Stimulated activated CD4-positive, alpha-beta T cell treated with anti-CD3 and anti-CD28 coated beads, Interleukin-2, amount 100 ng/mL, for 48 hours (primary cell): Measurements from ENCODE around the gene UVRAG.
"Not testable (repeated sequence)": the region's sequence is repeated elsewhere in the genome, so short reads cannot be mapped to it uniquely, and the experiment has no call there.

ENCODE experiments used
- DNase-seq, 2 donors: peaks; one replicate each; pipeline ENCODE4 v3.0.0-alpha.2; 2020

Gene UVRAG

DNA sequence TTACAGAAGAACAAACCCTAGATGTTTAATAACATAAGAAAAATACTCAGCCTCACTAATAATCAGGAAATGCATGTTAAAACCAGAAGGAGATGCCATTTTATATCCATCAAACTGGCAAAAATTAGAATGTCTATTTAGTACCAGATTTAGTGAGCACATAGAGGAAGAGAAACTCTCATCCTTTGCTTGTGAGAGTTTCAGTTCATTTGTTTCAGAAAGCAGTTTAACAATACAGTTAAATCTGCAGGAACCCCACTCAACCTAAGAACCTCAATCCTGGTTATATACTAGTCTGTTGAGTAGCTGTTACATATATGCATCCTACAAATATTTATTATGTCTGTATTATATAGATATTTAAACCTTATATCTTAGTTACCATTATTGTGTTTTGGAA lies 218.7 kb downstream of the UVRAG start:
- DNase-seq, result no peak

DNA sequence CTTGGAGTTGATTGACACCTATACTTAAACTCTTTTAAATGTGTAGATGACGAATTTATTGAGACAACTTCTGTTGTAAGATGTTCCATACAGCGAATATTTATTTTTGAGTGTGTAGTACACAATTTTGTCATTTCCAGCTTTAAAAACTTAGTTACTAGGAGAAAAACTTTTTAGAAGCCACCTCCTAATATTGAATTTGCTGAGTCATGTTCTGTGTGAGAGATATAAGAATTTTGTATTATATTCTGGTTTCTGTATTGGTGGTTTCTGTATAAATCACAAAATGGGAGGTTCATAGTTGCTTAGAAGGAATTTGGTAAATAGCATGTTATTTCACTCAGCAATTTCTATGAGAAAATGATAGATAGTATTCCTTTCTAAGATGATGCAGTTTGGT lies 220.0 kb downstream of the UVRAG start:
- no peak for DNase-seq

DNA sequence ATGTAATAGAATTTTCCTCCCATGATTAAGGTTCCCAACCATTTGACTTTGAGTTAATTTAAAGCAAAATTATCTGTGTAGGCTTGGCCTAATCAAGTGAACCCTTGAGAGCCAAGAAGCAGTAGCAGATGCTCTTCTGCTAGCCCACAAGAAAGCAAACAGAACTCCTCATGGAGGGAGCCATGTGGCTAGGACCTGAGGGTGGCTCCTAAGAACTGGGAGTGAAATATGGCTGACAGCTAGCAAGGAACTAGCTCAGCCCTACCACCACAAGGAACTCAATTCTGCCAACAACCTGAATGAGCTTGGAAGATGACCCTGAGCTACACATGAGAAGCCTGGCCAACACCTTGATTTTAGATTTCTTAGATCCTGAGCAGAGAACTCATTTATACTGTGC lies 223.6 kb downstream of the UVRAG start:
- no peak for DNase-seq

DNA sequence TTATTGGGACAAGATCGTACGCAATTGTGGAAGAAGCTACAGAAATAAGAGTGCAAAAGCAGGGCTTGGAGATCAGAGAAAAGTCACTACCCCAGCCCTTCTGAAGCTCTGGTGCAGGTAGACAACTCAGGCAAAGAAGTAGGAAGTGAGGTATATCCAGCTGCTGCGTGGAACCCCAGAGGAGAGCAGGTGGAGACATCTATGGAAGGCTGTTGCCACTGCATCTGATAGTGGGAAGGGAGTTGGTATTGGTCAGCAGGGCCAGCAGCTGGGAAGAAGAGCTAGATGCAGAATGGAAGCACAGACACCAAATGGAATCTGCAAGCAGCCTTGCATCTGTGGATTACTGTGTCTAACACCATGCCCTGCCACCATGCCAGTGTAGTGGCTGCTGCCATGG lies 226.2 kb downstream of the UVRAG start:
- no peak for DNase-seq

DNA sequence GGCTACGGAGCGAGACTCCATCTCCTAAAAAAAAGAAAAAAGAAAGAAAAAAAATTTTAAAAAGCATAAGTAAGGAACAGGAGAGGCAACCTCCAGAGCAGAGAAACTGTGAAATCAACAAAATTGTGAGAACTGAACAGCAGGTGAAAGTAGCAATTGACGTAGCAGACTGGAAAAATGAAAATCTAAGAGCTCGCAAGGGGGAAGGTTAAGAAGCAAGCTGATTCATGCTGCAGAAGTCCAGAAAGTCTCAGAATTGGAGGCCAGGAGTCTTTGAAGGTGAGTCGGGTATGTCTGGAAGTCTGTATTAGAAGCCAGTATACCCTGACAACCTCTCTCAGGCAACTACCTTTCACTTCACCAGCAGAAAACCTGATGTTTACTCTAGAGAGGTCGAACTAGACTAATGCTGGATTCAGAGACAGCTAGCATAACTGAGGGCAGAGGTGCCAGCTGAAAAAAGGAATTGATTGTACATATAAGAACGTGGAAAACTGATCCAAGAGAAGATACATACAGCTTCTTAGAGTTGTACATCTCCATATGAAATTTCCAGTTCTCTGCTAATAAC lies 229.8 kb downstream of the UVRAG start:
- DNase-seq, result no peak

DNA sequence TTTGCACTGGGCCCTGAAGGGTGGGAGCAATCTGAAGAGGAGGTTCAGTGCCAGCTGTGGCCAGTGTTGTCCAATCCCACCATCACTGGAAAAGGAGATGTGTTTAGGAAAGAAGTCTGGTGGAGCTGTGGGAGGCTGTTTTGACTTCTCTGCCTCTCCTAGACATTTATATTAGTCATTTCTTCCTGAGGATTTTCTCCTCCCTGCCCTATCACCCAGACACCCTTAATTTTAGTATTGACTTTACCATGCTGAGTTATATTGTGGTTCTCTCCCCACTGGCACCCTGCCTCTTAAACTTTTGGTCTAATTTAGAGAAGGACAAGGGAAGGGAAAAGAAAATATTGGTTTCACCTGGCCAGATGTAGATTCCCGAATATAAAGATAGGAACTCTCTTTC lies 232.2 kb downstream of the UVRAG start:
- DNase-seq, result no peak

DNA sequence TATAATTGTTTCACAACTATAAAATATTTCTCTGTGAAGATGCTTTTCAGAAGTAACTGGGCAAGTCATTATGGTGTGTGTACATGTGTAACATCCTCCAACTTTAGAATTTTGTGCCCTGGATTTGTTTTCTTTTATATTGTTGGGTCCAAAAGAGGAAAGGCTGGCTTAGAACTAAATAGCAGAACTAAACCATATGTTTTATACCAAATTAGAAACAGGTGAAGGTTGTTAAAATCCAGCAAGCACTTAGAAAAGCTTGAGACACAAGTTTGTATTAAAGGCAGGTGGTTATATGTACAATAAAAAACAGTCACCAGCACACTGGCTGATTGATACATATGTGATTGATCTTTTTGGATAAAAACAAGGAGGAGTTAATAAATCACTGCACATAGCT lies 232.8 kb downstream of the UVRAG start:
- no peak for DNase-seq

DNA sequence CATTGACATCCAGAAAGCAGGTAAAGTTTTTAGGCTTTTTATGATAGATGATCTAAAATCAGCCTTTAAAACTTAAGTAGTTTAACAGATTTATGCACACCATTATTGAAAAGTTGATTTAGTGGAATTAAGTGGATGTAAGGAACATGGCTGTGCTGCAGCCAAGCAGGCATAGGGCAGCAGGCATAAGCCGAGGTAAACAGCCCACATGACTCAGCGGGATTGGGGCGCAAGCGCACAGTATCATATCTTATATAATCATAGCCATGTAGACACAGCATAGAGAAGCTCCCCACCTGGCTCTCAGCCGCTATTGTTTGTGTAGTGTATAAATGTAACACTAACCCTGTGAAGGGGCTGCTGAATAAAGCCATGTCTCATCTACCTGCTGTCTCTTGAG lies 233.8 kb downstream of the UVRAG start:
- DNase-seq, result no peak

DNA sequence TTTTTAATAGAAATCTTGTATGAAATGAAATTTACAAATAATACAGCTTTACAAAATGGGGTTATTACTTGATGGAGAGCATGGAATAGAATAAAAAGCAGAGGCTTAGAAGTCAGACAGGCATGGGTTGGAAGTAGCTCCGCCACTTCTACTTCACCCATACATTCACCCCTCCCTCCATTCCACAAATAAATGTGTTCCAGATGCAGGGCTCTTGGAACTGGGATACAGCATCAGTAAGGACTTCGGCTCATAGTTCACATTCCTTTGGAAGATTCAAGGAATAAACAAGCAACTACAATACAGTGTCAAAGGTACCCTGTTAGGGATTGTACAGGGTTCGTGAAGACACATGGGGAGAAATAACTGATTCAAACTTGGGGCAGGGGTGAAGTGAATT lies 234.5 kb downstream of the UVRAG start:
- no peak for DNase-seq

DNA sequence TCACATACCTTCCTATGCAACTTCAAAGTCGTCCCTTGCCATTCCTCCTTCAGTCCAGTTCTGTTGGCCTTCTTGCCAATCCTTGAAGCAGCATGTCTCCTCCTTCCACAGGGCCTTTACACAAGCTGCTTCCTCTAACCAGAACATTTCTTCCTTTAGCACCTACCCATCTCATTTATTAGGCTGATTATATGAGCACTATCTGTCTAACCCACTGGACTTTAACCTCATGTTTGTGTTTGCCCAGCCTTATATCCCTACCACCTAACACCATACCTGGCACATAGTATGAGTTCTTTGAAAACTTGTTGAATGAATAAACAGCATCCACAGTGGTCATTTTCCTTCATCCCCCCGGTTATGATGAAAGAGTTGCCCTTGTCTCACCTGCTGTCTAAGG lies 236.9 kb downstream of the UVRAG start:
- DNase-seq, result no peak

DNA sequence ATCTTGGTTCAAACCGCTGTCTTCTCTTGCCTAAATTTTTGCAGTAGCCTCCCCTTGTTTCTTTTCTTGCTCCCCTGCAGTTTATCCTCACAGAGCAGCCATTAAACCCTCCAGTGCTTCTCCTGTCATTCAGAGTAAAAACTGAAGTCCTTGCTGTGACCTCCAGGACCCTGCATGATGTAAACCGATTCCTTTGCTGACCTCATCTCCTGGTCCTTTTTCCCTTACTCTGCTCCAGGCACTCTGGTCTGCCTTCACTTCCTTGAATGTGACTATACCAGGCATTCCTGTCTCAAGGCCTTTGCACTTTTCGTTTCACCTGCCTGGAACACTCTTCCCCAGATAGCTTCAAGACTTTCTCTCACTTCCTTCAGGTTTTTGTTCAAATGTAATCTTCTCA lies 239.3 kb downstream of the UVRAG start:
- no peak for DNase-seq

DNA sequence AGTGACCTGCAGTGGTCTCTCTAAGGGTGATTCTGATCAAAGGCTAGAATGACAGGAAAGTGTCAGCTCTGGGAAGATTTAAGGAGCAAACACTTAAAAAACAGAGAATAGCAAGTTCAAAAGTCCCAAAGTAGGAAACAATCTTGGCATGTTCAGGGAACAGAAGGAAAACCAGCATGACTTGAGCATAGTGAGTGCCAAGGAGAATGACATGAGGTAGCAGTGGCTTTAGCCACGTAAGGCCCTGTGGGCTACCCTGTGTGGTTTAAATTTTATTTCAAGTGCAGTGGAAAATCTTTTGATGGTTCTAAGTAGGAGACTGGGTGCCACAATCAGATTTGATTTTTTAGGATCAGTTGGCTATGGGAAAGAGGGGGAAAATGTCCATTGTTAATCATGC lies 241.9 kb downstream of the UVRAG start:
- no peak for DNase-seq

DNA sequence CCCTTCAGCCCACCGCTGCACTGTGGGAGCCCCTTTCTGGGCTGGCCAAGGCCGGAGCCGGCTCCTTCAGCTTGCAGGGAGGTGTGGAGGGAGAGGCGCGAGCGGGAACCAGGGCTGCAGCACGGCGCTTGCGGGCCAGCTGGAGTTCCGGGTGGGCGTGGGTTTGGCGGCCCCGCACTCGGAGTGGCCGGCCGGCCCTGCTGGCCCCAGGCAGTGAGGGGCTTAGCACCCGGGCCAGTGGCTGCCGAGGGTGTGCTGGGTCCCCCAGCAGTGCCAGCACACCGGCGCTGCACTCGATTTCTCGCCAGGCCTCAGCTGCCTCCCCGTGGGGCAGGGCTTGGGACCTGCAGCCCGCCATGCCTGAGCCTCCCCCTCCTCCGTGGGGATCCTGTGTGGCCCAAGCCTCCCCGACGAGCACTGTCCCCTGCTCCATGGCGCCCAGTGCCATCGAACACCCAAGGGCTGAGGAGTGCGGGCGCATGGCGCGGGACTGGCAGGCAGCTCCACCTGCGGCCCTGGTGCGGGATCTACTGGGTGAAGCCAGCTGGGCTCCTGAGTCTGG lies 245.5 kb downstream of the UVRAG start:
- DNase-seq, result not testable (repeated sequence)

DNA sequence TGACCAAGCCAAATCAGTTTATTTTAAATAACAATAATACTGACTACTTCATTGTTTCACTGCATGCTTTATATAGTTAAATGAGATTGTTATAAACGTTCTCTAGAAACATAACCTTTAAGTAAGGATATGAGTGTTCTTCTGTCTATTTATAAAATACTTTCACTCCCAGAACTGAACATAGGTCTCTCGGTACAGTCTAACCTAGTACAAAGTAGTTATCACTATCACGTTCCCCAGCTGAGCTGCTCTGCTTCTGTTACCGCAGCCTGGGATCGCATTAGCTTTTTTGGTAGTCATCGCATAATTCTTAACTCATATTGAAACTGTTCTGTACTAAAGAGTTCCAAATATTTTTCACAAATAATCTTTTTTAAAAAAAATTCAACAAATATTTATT lies 247.7 kb downstream of the UVRAG start:
- no peak for DNase-seq

DNA sequence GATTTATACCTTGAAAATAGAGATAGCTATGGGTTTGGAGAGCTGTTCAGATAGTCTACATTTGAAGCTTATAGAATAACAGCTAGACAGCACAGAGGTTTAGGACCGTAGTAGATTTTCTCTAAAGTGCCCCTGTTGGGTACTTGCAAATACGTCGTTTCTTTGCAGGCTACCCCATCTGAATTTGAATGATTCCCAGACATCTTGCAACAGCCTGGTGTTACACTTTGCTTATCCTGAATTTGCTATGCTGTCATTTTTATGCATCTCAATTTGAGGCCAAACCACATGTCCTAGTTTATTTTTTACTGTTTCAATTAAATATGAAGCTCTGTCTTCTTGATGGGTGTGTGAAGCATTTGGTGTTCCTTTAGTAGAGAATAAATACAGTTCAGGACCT lies 249.2 kb downstream of the UVRAG start:
- DNase-seq, result no peak

DNA sequence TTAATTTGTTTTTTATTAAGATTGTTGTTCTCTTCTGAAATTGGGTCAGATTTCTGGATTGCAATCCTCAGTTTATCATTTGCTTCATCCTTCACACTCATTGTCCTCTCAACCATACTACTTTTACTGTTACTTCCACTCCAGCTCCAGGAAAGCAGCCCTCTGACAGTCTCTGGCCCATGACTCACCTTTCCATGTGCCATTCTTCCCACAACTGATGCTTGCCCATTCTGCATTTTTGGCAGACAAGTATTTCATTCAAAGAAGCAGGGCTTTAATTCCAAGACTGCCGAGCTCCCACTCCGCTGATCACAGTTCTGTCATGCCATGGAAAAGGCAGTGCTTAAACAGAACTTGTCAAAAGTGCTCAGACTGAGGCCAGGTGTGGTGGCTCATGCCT lies 252.1 kb downstream of the UVRAG start:
- DNase-seq, result no peak

DNA sequence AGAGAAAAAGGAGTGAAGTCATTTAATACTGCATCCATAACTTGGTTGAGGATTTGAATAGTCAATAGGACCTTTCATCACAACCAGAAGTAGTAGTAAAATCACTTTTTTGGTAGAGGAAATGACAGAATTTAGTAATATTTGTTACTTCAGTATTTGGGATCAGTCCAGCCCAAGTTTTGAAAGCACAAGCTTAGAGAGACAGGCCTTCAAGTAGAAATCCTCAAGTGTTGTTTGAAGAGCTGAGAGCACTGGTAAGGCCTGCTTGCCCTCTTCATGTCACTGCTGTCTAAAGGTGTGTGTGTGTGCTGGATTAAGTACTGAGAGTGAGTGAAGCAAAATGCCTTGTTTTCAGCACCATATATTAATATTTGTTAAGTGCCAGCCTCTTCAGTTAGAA lies 254.0 kb downstream of the UVRAG start:
- DNase-seq, result no peak

DNA sequence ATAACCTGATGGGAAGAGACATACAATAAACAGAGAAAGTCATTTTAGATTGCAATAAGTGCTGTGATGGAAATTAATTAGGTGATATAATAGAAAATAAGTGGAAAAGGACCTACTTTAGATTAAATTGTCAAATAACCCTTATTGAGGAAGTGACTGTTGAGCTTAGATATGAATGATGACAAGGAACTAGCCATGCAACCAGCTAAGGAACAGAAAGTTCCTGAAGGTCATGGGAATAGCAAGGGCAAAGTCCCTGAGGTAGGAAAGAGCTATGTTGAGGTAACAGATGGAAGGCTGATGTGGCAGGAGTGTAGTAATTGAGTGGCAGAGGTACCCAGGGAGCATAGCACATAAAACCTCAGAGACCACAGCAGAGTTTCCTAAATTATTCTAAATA lies 256.1 kb downstream of the UVRAG start:
- DNase-seq, result no peak

DNA sequence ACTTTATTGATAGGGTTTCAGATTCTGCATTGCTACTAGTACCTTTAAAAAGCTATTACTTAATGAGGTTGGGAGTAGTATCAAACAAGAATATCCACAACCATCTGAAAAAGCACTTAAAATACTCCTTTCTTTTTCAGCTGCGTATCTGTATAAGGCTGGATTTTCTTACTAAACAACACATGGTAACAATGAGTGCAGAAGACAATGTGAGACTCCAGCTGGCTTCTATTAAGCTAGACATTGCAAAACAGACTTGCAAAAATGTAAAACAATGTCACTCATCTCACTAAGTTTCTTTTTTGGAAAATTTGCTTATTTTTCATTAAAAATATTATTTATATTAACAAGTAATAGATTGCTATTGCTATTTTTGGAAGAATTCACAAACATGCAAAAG lies 258.7 kb downstream of the UVRAG start:
- no peak for DNase-seq

DNA sequence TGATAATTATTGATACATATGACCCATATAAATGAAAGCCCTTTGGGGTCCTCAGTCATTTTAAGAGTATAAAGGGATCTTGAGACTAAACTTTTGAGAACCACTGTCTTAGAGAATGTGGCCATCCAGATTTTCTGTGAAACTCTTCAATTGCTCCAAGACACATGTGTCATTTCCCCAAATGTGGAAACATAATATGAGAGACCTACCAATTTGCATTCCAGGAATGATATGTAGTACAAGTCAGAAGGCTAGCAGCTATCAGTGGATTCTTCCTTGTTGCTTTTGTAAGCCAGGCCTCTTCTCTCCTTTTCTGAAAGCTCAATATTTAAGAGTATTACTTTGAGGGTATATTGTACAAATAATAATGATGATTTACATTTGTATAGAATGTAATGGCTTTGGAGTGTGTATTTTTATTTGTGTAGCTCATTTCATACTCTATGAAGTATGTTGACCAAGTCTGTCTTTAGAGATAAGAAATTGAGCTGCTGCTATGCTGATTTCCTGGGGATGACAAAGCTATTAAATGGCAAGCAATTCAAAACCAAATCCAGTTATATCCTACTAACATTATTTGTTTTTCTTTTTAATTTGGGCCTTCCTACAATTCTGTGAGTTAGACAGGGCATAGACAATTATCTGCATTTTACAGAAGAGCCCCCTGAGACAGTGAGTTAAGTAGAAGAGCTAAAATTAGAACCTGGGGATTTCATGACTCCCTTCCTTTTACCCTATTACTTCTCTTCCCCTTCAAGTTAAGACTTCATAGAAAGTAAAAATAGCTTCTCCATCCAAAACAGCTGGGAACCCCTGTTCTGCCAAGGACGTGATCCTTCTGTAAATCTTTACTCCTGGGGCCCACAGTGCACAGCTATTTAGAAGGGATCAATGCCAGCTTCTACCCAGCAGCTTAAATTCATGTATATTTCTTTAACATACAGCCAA lies 259.4 kb downstream of the UVRAG start:
- no peak for DNase-seq

DNA sequence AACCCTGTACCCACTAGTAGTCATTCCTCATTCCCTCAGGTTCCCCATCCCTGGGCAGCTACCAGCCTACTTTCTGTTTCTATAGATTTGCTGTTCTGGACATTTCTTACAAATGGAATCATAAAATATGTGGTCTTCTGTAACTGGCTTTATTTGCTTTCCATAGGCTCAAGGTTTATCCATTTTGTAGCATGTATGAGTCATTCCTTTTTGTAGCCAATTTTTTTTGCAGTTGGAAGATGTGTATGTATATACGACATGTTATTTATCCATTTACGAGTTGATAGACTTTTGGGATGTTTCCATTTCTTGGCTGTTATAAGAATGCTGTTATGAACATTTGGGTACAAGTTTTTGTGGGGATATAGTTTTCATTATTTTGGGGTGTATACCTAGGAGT lies 260.7 kb downstream of the UVRAG start:
- no peak for DNase-seq

DNA sequence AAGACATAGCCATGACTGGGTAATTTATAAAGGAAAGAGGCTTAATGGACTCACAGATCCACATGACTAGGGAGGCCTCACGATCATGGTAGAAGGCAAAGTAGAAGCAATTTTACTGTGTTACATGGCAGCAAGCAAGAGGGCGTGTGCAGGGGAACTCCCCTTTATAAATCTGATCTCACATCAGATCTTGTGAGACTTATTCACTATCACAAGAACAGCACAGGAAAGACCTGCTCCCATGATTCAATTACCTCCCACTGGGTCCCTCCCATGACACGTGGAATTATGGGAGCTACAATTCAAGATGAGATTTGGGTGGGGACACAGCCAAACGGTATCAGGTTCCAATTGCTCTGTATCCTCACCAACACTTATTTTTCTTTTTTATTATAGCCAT lies 261.2 kb downstream of the UVRAG start:
- not testable (repeated sequence) for DNase-seq

DNA sequence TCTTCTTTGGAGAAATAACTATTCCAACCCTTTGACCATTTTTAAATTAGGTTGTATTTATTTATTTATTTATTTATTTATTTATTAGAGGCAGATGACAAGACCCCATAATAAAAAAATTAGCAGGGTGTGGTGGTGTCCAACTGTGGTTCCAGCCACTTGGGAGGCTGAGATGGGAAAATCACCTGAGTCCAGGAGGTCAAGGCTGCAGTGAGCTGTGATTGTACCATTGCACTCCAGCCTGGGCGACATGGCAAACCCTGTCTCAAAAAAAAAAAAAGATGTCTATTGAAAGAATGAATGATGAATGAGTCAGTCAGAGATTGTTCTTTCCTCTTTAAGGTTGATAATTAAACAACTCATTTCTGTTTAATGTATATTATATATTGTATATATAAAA lies 261.7 kb downstream of the UVRAG start:
- no peak for DNase-seq

DNA sequence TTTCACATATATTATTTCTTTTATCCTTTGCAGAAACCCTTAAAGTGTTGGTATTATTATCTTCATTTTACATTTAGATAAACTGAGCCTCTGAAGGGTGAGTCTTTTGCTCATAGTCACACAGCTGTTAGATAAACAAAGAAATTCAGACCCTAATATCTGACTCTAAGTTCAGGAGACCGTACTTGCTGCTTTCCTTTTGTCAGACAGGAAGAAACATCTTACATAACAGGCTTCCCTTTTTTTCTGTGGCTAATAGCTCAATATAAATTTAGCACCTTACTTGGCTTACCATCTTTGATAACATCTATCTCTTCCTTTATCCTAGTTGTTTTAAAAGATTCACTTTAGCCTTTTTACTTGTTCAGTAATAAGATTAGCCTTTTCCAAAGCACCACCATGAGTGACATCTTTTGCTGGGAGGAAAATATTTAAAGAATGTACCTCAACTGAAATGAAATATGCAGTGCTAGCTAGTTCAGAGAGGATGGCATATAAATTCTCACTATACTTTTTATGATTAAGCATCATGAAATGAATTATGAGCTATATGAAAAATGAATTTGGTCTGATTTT lies 262.7 kb downstream of the UVRAG start:
- DNase-seq, result no peak
